ENCODE measurements around the gene TTLL4.

- no peak for TF ChIP-seq POLR2A (IDR thresholded peaks at IDR 0.05)
- no peak for TF ChIP-seq CTCF (IDR thresholded peaks at IDR 0.05 in 8 of 11, conservative IDR thresholded peaks at IDR 0.05 in 3 of 11)
- peak in 1 of 3 donors; percentile 38 for TF ChIP-seq POLR2AphosphoS5 (IDR thresholded peaks at IDR 0.05)
Observed at GRCh38 chr2:218663901-218664300, 46.7 kb upstream of the TTLL4 start.
